Skeletal muscle satellite cell (primary cell): ENCODE data around the gene ABCF1.

Source experiments
- H3K27me3 ChIP-seq: 2 replicates; pipeline ENCODE4 v1.7.0; 2013; ENCODE audit warnings: low read length; ENCODE audit not compliant: control insufficient read depth, insufficient read depth
- H3K36me3 ChIP-seq: 2 replicates; pipeline ENCODE4 v1.7.0; 2013; ENCODE audit warnings: mild to moderate bottlenecking, control low read depth, low read length; ENCODE audit not compliant: insufficient read depth
- H3K4me1 ChIP-seq: 2 replicates; pipeline ENCODE4 v1.7.0; 2013; ENCODE audit warnings: low read length; ENCODE audit not compliant: control insufficient read depth, insufficient read depth
- H3K4me2 ChIP-seq: 2 replicates; pipeline ENCODE4 v1.7.0; 2013; ENCODE audit warnings: mild to moderate bottlenecking, low read length
- H3K4me3 ChIP-seq: 2 replicates; pipeline ENCODE4 v1.7.0; 2013; ENCODE audit warnings: low read length
- H3K9ac ChIP-seq: 2 replicates; pipeline ENCODE4 v1.7.0; 2013; ENCODE audit warnings: mild to moderate bottlenecking, low read depth, low read length, moderate library complexity
- H3K9me3 ChIP-seq: replicated peaks from 2 replicates; pipeline ENCODE4 v1.7.0; 2013; ENCODE audit warnings: mild to moderate bottlenecking, control low read depth, low read length

The ABCF1 gene

GRCh38 chr6:30562470-30563425 is 8.5 kb upstream of the ABCF1 start:
- Histone ChIP-seq H3K4me2 (no peak overlapping the region), H3K4me1 (peaks cover 9% of the 10 kb centered on the region), H3K4me3 (no peak overlapping the region), H3K9ac (no peak overlapping the region), H3K9me3 (no peaks in the 10 kb centered on the region), H3K27me3 (no peaks in the 10 kb centered on the region), H3K36me3 (peaks cover 16% of the 10 kb centered on the region)

- no peak overlapping the region for H3K4me2 ChIP-seq
- no peaks in the 10 kb centered on the region for H3K9me3 ChIP-seq
- H3K27me3 ChIP-seq: no peaks in the 10 kb centered on the region
- no peak overlapping the region for H3K4me3 ChIP-seq
- H3K4me1 ChIP-seq: no peaks in the 10 kb centered on the region
- peaks cover 16% of the 10 kb centered on the region for H3K36me3 ChIP-seq
- no peak overlapping the region for H3K9ac ChIP-seq
Observed at GRCh38 chr6:30564114-30564513, 7.1 kb upstream of the ABCF1 start.

- Histone ChIP-seq H3K27me3 (no peaks in the 10 kb centered on the region), H3K4me3 (no peak overlapping the region), H3K4me1 (peaks cover 6% of the 10 kb centered on the region), H3K36me3 (peaks cover 16% of the 10 kb centered on the region), H3K9me3 (no peaks in the 10 kb centered on the region), H3K4me2 (no peak overlapping the region), H3K9ac (no peak overlapping the region)
Observed at GRCh38 chr6:30565772-30566171, 5.5 kb upstream of the ABCF1 start.

- H3K4me3 ChIP-seq: no peak overlapping the region
- H3K9me3 ChIP-seq: no peaks in the 10 kb centered on the region
- peaks cover 12% of the 10 kb centered on the region for H3K4me1 ChIP-seq
- H3K36me3 ChIP-seq: peaks cover 2% of the 10 kb centered on the region
- H3K9ac ChIP-seq: no peak overlapping the region
- H3K27me3 ChIP-seq: no peaks in the 10 kb centered on the region
- no peak overlapping the region for H3K4me2 ChIP-seq
Observed at GRCh38 chr6:30568245-30568644, 3.0 kb upstream of the ABCF1 start.

- Histone ChIP-seq H3K4me3 (peak overlapping the region; percentile 88), H3K36me3 (no peaks in the 10 kb centered on the region), H3K4me2 (peak overlapping the region; percentile 97), H3K4me1 (peaks cover 12% of the 10 kb centered on the region), H3K9me3 (no peaks in the 10 kb centered on the region), H3K9ac (peak overlapping the region; percentile 92), H3K27me3 (no peaks in the 10 kb centered on the region)
Observed at GRCh38 chr6:30570263-30570662, 979 bp upstream of the ABCF1 start.

- Histone ChIP-seq H3K27me3 (no peaks in the 10 kb centered on the region), H3K36me3 (no peaks in the 10 kb centered on the region), H3K9ac (peak overlapping the region; percentile 92), H3K9me3 (no peaks in the 10 kb centered on the region), H3K4me3 (peak overlapping the region; percentile 88), H3K4me1 (peaks cover 12% of the 10 kb centered on the region), H3K4me2 (peak overlapping the region; percentile 97)
Observed at GRCh38 chr6:30570740-30571074, 535 bp upstream of the ABCF1 start.

GRCh38 chr6:30571762-30572082 is 480 bp downstream of the ABCF1 start:
- peak overlapping the region; percentile 92 for H3K9ac ChIP-seq
- peaks cover 4% of the 10 kb centered on the region for H3K36me3 ChIP-seq
- H3K4me3 ChIP-seq: peak overlapping the region; percentile 88
- peak overlapping the region; percentile 95 for H3K4me2 ChIP-seq
- H3K9me3 ChIP-seq: no peaks in the 10 kb centered on the region
- peaks cover 12% of the 10 kb centered on the region for H3K4me1 ChIP-seq
- H3K27me3 ChIP-seq: no peaks in the 10 kb centered on the region

- H3K4me1 ChIP-seq: peaks cover 12% of the 10 kb centered on the region
- peaks cover 8% of the 10 kb centered on the region for H3K36me3 ChIP-seq
- peak overlapping the region; percentile 95 for H3K4me2 ChIP-seq
- H3K9me3 ChIP-seq: no peaks in the 10 kb centered on the region
- H3K9ac ChIP-seq: peak overlapping the region; percentile 92
- H3K4me3 ChIP-seq: peak overlapping the region; percentile 88
- H3K27me3 ChIP-seq: no peaks in the 10 kb centered on the region
Observed at GRCh38 chr6:30572148-30572547, 906 bp downstream of the ABCF1 start.

GRCh38 chr6:30573113-30573512 is 1.9 kb downstream of the ABCF1 start:
- Histone ChIP-seq H3K4me1 (peaks cover 12% of the 10 kb centered on the region), H3K9ac (no peak overlapping the region), H3K4me3 (no peak overlapping the region), H3K4me2 (peak overlapping the region; percentile 95), H3K9me3 (no peaks in the 10 kb centered on the region), H3K36me3 (peaks cover 18% of the 10 kb centered on the region), H3K27me3 (no peaks in the 10 kb centered on the region)

- Histone ChIP-seq H3K4me2 (no peak overlapping the region), H3K9me3 (no peaks in the 10 kb centered on the region), H3K9ac (no peak overlapping the region), H3K27me3 (no peaks in the 10 kb centered on the region), H3K4me1 (no peaks in the 10 kb centered on the region), H3K4me3 (no peak overlapping the region), H3K36me3 (peaks cover 57% of the 10 kb centered on the region)
Observed at GRCh38 chr6:30578051-30578450, 6.8 kb downstream of the ABCF1 start.

GRCh38 chr6:30583921-30584320 is 12.7 kb downstream of the ABCF1 start:
- Histone ChIP-seq H3K4me3 (no peak overlapping the region), H3K27me3 (no peaks in the 10 kb centered on the region), H3K36me3 (peaks cover 78% of the 10 kb centered on the region), H3K9ac (no peak overlapping the region), H3K4me1 (no peaks in the 10 kb centered on the region), H3K4me2 (no peak overlapping the region), H3K9me3 (no peaks in the 10 kb centered on the region)

GRCh38 chr6:30589754-30590358 is 18.6 kb downstream of the ABCF1 start:
- H3K27me3 ChIP-seq: no peaks in the 10 kb centered on the region
- peaks cover 62% of the 10 kb centered on the region for H3K36me3 ChIP-seq
- H3K9me3 ChIP-seq: no peaks in the 10 kb centered on the region
- H3K9ac ChIP-seq: no peak overlapping the region
- no peak overlapping the region for H3K4me2 ChIP-seq
- H3K4me1 ChIP-seq: peaks cover 19% of the 10 kb centered on the region
- H3K4me3 ChIP-seq: no peak overlapping the region
